Lung (tissue), 12 donors: Measurements from ENCODE around the gene C17orf113. TPM values are rescaled to one million over a fixed set of nuclear protein-coding genes. Genes with fewer than 3 reads are reported as not detected.

ENCODE experiments used
- ATAC-seq: fragments of 200-7000 bp; cut with Tn5 transposase; one replicate; pipeline ENCODE4 v1.9.1; 2020; ENCODE audit warnings: moderate number of reproducible peaks; ENCODE audit not compliant: insufficient read depth, low FRiP score
- DNase-seq, 3 donors: peaks; one replicate each; pipeline ENCODE4 v3.0.0-alpha.2; 2013 to 2017
- H3K27ac ChIP-seq, 2 donors: one replicate each; pipeline ENCODE4 v1.5.1; 2013; ENCODE audit warnings: mild to moderate bottlenecking in 2 of 2, moderate library complexity in 2 of 2, control low read depth in 1 of 2, inconsistent platforms in 1 of 2, low read depth in 1 of 2, low read length in 1 of 2
- H3K27me3 ChIP-seq, 3 donors: one replicate each; pipeline ENCODE4 v1.5.1; 2013; ENCODE audit warnings: low read length in 2 of 3; ENCODE audit not compliant: control insufficient read depth in 3 of 3, insufficient read depth in 3 of 3
- H3K36me3 ChIP-seq, 4 donors: one replicate each; pipeline ENCODE4 v1.5.1; 2013; ENCODE audit warnings: low read length in 4 of 4, mild to moderate bottlenecking in 1 of 4, moderate library complexity in 1 of 4; ENCODE audit not compliant: control insufficient read depth in 4 of 4, insufficient read depth in 4 of 4
- H3K4me1 ChIP-seq, 5 donors: one replicate each; pipeline ENCODE4 v1.5.1; 2013; ENCODE audit warnings: low read length in 5 of 5, mild to moderate bottlenecking in 2 of 5, moderate library complexity in 1 of 5; ENCODE audit not compliant: control insufficient read depth in 5 of 5, insufficient read depth in 5 of 5
- H3K4me3 ChIP-seq: one replicate; pipeline ENCODE4 v1.5.1; 2013; ENCODE audit warnings: mild to moderate bottlenecking, control low read depth, moderate library complexity
- H3K9ac ChIP-seq, 2 donors: one replicate each; pipeline ENCODE4 v1.5.1; 2013; ENCODE audit warnings: low read length in 2 of 2, control low read depth in 1 of 2; ENCODE audit not compliant: insufficient read depth in 1 of 2
- H3K9me3 ChIP-seq, 4 donors: one replicate each; pipeline ENCODE4 v1.5.1; 2013; ENCODE audit warnings: low read length in 3 of 4, mild to moderate bottlenecking in 1 of 4, moderate library complexity in 1 of 4; ENCODE audit not compliant: control insufficient read depth in 4 of 4, insufficient read depth in 3 of 4
- CTCF ChIP-seq: IDR thresholded peaks from 2 replicates; pipeline ENCODE4 v1.5.1; 2012; ENCODE audit warnings: mild to moderate bottlenecking; ENCODE audit errors: control extremely low read depth, extremely low read depth
- WGBS, 2 donors: extraction: QIAGEN DNeasy Blood & Tissue Kit; methylation state at CpG; one replicate each; pipeline ENCODE4 v1.1.7; 2013; 5-methylcytosine and 5-hydroxymethylcytosine counted together
- polyA plus RNA-seq, 2 donors: library from polyadenylated mRNA; stranded (reverse); fragments of 200-250 nt; gene quantifications; one replicate each; pipeline ENCODE4 v1.2.1, GENCODE V29; 2013
- total RNA-seq, 2 donors: library from RNA; depleted of rRNA in 1 of 2; stranded (reverse); fragments of >200 nt in 1 of 2; gene quantifications; one replicate each; pipeline ENCODE4 v1.2.1, GENCODE V29; 2014 to 2021
- donor health status: control.
- donor health status: control.
- donor health status: Bipolar disorder and iron deficiency.
- donor health status: healthy.
- donor health status: DM: yes; HTN: yes; CAD: no.

Gene C17orf113
- total and polyA plus RNA-seq, 4 donors, result 0.38 to 3.6 (median 1.2) TPM

GRCh38 chr17:42039794-42040763 lies 10.3 kb downstream of the C17orf113 start:
- Histone ChIP-seq H3K27ac (no peak overlapping the region), H3K9ac (no peak overlapping the region), H3K36me3 (no peaks in the 10 kb centered on the region), H3K4me3 (no peak overlapping the region), H3K27me3 (no peaks in the 10 kb centered on the region), H3K4me1 (peaks cover 0 to 4% (median 0%) of the 10 kb centered on the region in 5 donors), H3K9me3 (no peaks in the 10 kb centered on the region)
- TF ChIP-seq CTCF, result no peak
- 46 to 51% methylated on average over 77 of the region's 77 CpGs for WGBS, 2 donors
- peak in 1 of 3 donors; percentile 35 for DNase-seq
- no peak for ATAC-seq

DNA sequence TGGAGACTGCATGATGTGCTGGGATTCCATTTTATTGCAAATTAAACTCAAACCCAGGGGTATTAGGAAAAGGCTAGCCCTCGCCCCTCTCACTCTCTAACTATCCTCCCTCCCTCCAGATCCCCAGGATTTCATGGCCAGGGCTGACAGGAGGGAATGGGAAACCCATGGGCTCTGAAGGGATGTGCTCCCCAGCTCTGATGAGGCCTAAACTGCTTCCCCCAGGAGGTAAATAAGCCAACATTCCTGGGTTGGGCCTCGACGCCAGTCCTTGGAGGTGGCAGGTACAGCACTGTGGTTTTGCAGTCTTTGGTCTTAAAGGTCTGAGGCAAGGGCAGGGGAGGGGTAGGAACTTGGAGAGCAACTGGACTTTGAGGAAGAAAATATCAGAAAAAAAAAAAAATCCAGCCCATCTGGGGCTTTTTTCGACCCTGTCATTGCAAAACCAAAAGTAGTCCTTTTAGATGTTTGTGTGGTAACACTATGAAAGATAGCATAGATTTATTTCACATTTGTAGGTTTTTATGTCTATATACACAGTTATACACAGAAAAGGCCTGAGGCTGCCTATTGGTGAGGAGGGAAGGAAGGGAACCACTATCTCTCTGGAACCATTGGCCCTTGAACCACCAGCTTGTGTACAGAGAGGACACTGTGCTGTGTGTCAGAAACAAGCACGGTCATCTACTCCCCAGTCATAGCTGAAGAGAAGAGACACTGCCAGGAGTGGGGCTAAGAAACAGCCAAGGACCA lies 12.0 kb downstream of the C17orf113 start:
- no peak for TF ChIP-seq CTCF
- no peak overlapping the region for H3K4me3 ChIP-seq
- H3K27me3 ChIP-seq, result no peaks in the 10 kb centered on the region
- no peaks in the 10 kb centered on the region for H3K36me3 ChIP-seq
- H3K27ac ChIP-seq, result no peak overlapping the region
- H3K9me3 ChIP-seq, result no peaks in the 10 kb centered on the region
- DNase-seq (no peak), ATAC-seq (no peak)
- H3K4me1 ChIP-seq, result peaks cover 0 to 4% (median 0%) of the 10 kb centered on the region in 5 donors
- H3K9ac ChIP-seq, result no peak overlapping the region
- 68 to 79% methylated on average over 5 of the region's 5 CpGs for WGBS, 2 donors

- ATAC-seq (no peak), DNase-seq (no peak)
- 44% methylated on average over 5 to 6 of the region's 6 CpGs for WGBS, 2 donors
- Histone ChIP-seq H3K4me1 (no peaks in the 10 kb centered on the region), H3K36me3 (no peaks in the 10 kb centered on the region), H3K27me3 (no peaks in the 10 kb centered on the region), H3K27ac (no peak overlapping the region), H3K9ac (no peak overlapping the region), H3K4me3 (no peak overlapping the region), H3K9me3 (no peaks in the 10 kb centered on the region)
- TF ChIP-seq CTCF, result no peak
These were observed 16.3 kb downstream of the C17orf113 start for GRCh38 chr17:42034059-42034458.
